Gastrocnemius medialis (tissue), 4 donors: ENCODE measurements around the gene ZNF689. TPM values are rescaled to one million over a fixed set of nuclear protein-coding genes. Genes with fewer than 3 reads are reported as not detected.

Source experiments
- ATAC-seq, 2 donors: fragments of 150-250 bp; one replicate each; pipeline ENCODE4 v1.9.1; 2016
- DNase-seq, 2 donors: peaks; one replicate each; pipeline ENCODE4 v3.0.0-alpha.2; 2019
- H3K27ac ChIP-seq, 4 donors: fragments of 200-600 bp; sonication (generic); 1 replicate in 1 of 4; 2 replicates in 3 of 4; pipeline ENCODE4 v1.5.1; 2016 to 2018; ENCODE audit warnings: mild to moderate bottlenecking in 2 of 4, moderate library complexity in 1 of 4
- H3K27me3 ChIP-seq, 3 donors: fragments of 200-600 bp; sonication (generic) in 2 of 3; 1 replicate in 1 of 3; 2 replicates in 2 of 3; pipeline versions ENCODE4 v1.5.1 to v1.6.0; 2016 to 2019; ENCODE audit warnings: mild to moderate bottlenecking in 1 of 3, moderate library complexity in 1 of 3
- H3K36me3 ChIP-seq, 2 donors: fragments of 200-600 bp; sonication (generic) in 1 of 2; one replicate each; pipeline ENCODE4 v1.5.1; 2017 to 2018
- H3K4me1 ChIP-seq, 2 donors: fragments of 200-600 bp; sonication (generic) in 1 of 2; one replicate each; pipeline ENCODE4 v1.5.1; 2016 to 2017; ENCODE audit warnings: mild to moderate bottlenecking in 2 of 2
- H3K4me3 ChIP-seq, 4 donors: fragments of 200-600 bp; sonication (generic) in 3 of 4; 1 replicate in 1 of 4; 2 replicates in 3 of 4; pipeline ENCODE4 v1.5.1; 2016 to 2019; ENCODE audit warnings: mild to moderate bottlenecking in 2 of 4
- H3K9me3 ChIP-seq, 3 donors: fragments of 200-600 bp; sonication (generic) in 2 of 3; 1 replicate in 1 of 3; 2 replicates in 2 of 3; pipeline ENCODE4 v1.5.1; 2016 to 2019
- CTCF ChIP-seq, 5 experiments: fragments of 450-650 bp in 3 of 5; fragments of 200-600 bp in 2 of 5; sonication (generic) in 2 of 5; IDR thresholded peaks in 4 of 5; conservative IDR thresholded peaks in 1 of 5; 1 replicate in 4 of 5; 2 replicates in 1 of 5; pipeline ENCODE4 v1.5.1; 2016 to 2019; ENCODE audit warnings: antibody characterized with exemption in 5 of 5, mild to moderate bottlenecking in 3 of 5, moderate library complexity in 3 of 5
- POLR2A ChIP-seq, 2 donors: fragments of 450-650 bp; IDR thresholded peaks; one replicate each; pipeline ENCODE4 v1.6.1; 2017; ENCODE audit warnings: antibody characterized with exemption in 2 of 2, mild to moderate bottlenecking in 2 of 2, moderate library complexity in 2 of 2
- in situ Hi-C, 4 donors: fragments of 200-750 bp; cut with MboI; loops; one replicate each; pipeline versions ENCODE4 v1.15.0 to v1.8.0; 2017; ENCODE audit warnings: low sequenced_read_pairs in 4 of 4
- intact Hi-C: fragments of 100-400 bp; cut with DNase I; formaldehyde crosslinking; loops from one replicate; pipeline ENCODE4 v1.15.1; 2023; ENCODE audit warnings: low total_unique reads
- total RNA-seq, 4 donors: library from RNA; depleted of rRNA; stranded (reverse); fragments of >200 nt; gene quantifications; one replicate each; pipeline versions ENCODE4 v1.1.0 to v1.2.3, GENCODE V29; 2016

ZNF689 gene
- total RNA-seq, 4 donors from 2014 or later, result 2.9 to 6.3 (median 6.1) TPM

- no peaks in the 10 kb centered on the region for H3K4me1 ChIP-seq
- H3K27ac ChIP-seq, result no peak overlapping the region
- ATAC-seq, result no peak
- H3K4me3 ChIP-seq, result no peak overlapping the region
- in situ Hi-C loops, result no loop called here
- intact Hi-C loops, result no loop called here
- H3K36me3 ChIP-seq, result no peaks in the 10 kb centered on the region
- no peaks in the 10 kb centered on the region for H3K27me3 ChIP-seq
- peak in 3 of 5 experiments; percentile 14 to 42 (median 32) for TF ChIP-seq CTCF (IDR thresholded peaks at IDR 0.05 in 4 of 5, conservative IDR thresholded peaks at IDR 0.05 in 1 of 5)
- TF ChIP-seq POLR2A (IDR thresholded peaks at IDR 0.05), result no peak
- peak in 1 of 2 donors; percentile 35 for DNase-seq
- H3K9me3 ChIP-seq, result no peaks in the 10 kb centered on the region
Measured at GRCh38 chr16:30615358-30616091, 5.3 kb upstream of the ZNF689 start.

- TF ChIP-seq CTCF (IDR thresholded peaks at IDR 0.05 in 4 of 5, conservative IDR thresholded peaks at IDR 0.05 in 1 of 5) (no peak), POLR2A (IDR thresholded peaks at IDR 0.05) (no peak)
- DNase-seq (peak in 1 of 2 donors; percentile 39), ATAC-seq (peak; percentile 27 to 50)
- Histone ChIP-seq H3K9me3 (no peaks in the 10 kb centered on the region), H3K27me3 (no peaks in the 10 kb centered on the region), H3K36me3 (peaks cover 0 to 36% of the 10 kb centered on the region in 2 donors), H3K4me3 (peak overlapping the region; percentile 80 to 100 (median 98)), H3K27ac (peak overlapping the region; percentile 91 to 99 (median 94)), H3K4me1 (no peaks in the 10 kb centered on the region)
- intact Hi-C loops (loop anchor here (5.0 kb wide), 1 partner anchor 37 kb away; the partner anchor contains the start of gene ZNF688), in situ Hi-C loops (no loop called here)
Measured at GRCh38 chr16:30609002-30609925, 925 bp downstream of the ZNF689 start.

GRCh38 chr16:30606004-30606403 lies 4.2 kb downstream of the ZNF689 start:
- intact Hi-C loops, result loop anchor here (5.0 kb wide), 1 partner anchor 34 kb away; the partner anchor contains the start of gene ZNF688

GRCh38 chr16:30605158-30605557 lies 5.0 kb downstream of the ZNF689 start:
- intact Hi-C loops (loop anchor here (5.0 kb wide), 1 partner anchor 33 kb away; the partner anchor contains the start of gene ZNF688), in situ Hi-C loops (no loop called here)
- Histone ChIP-seq H3K27me3 (no peaks in the 10 kb centered on the region), H3K4me1 (no peaks in the 10 kb centered on the region), H3K36me3 (peaks cover 0 to 51% of the 10 kb centered on the region in 2 donors), H3K9me3 (no peaks in the 10 kb centered on the region), H3K4me3 (no peak overlapping the region), H3K27ac (no peak overlapping the region)
- TF ChIP-seq POLR2A (IDR thresholded peaks at IDR 0.05) (no peak), CTCF (IDR thresholded peaks at IDR 0.05 in 4 of 5, conservative IDR thresholded peaks at IDR 0.05 in 1 of 5) (no peak)
- ATAC-seq (no peak), DNase-seq (no peak)

More at GRCh38 chr16:30606004-30606403, 4.2 kb downstream of the ZNF689 start:
- H3K27me3 ChIP-seq, result no peaks in the 10 kb centered on the region
- no peak overlapping the region for H3K27ac ChIP-seq
- H3K36me3 ChIP-seq, result peaks cover 0 to 51% of the 10 kb centered on the region in 2 donors
- in situ Hi-C loops, result no loop called here
- no peak for DNase-seq
- H3K4me1 ChIP-seq, result no peaks in the 10 kb centered on the region
- ATAC-seq, result no peak
- TF ChIP-seq POLR2A (IDR thresholded peaks at IDR 0.05) (no peak), CTCF (IDR thresholded peaks at IDR 0.05 in 4 of 5, conservative IDR thresholded peaks at IDR 0.05 in 1 of 5) (no peak)
- no peak overlapping the region for H3K4me3 ChIP-seq
- H3K9me3 ChIP-seq, result no peaks in the 10 kb centered on the region
